Upper lobe of left lung (tissue), 4 donors: ENCODE measurements around the gene ZNF225.

Experiments
- POLR2A ChIP-seq, 4 donors: fragments of 450-650 bp; IDR thresholded peaks; one replicate each; pipeline ENCODE4 v1.5.1; 2016 to 2017; ENCODE audit warnings: antibody characterized with exemption in 4 of 4, mild to moderate bottlenecking in 2 of 4
- TF ChIP-seq, protein P1 (sequence below), 6 experiments: fragments of 450-650 bp in 4 of 6; fragments of 200-600 bp in 2 of 6; sonication (generic) in 2 of 6; IDR thresholded peaks; one replicate each; pipeline ENCODE4 v1.5.1; 2016 to 2019; ENCODE audit warnings: antibody characterized with exemption in 6 of 6

DNA sequence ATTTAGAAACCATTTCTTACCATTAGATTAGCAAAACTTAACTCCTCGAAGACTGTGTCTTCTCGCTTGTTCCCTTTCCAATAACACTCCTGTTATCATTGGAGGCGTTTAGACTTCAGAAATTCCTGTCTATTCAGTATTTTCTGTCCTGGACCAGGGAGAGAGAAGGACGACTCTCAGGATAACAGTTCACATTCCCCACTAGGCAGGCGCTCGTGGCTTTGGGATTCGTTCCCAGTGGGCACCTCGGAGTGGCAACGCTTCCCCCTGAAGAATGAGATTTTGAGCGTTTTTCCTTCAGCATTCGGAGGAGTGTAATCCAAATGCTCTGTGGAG is 429 bp upstream of the ZNF225 start:
- TF ChIP-seq POLR2A (IDR thresholded peaks at IDR 0.05) = no peak
- TF ChIP-seq, protein P1, sequence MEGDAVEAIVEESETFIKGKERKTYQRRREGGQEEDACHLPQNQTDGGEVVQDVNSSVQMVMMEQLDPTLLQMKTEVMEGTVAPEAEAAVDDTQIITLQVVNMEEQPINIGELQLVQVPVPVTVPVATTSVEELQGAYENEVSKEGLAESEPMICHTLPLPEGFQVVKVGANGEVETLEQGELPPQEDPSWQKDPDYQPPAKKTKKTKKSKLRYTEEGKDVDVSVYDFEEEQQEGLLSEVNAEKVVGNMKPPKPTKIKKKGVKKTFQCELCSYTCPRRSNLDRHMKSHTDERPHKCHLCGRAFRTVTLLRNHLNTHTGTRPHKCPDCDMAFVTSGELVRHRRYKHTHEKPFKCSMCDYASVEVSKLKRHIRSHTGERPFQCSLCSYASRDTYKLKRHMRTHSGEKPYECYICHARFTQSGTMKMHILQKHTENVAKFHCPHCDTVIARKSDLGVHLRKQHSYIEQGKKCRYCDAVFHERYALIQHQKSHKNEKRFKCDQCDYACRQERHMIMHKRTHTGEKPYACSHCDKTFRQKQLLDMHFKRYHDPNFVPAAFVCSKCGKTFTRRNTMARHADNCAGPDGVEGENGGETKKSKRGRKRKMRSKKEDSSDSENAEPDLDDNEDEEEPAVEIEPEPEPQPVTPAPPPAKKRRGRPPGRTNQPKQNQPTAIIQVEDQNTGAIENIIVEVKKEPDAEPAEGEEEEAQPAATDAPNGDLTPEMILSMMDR (IDR thresholded peaks at IDR 0.05) = no peak
